AG04449 (cell line): ENCODE data around the gene ASGR2.
"Not testable (repeated sequence)": the region's sequence is repeated elsewhere in the genome, so short reads cannot be mapped to it uniquely, and the experiment has no call there.

ENCODE experiments used
- CTCF ChIA-PET: fragments of 350-600 bp; formaldehyde crosslinking; extraction: SDS; loops from one replicate; lab custom pipeline; 2021; ENCODE audit warnings: antibody characterized with exemption; lab: Yijun Ruan, JAX
- POLR2A ChIA-PET: fragments of 400-600, 350-600 bp; formaldehyde crosslinking; extraction: SDS; loops from one replicate; lab custom pipeline; 2020; ENCODE audit warnings: antibody characterized with exemption, inconsistent platforms; lab: Yijun Ruan, JAX
- DNase-seq: peaks from one replicate; pipeline ENCODE4 v3.0.0-alpha.2; 2010; ENCODE audit warnings: low read depth, low spot score
- H3K4me3 ChIP-seq: 2 replicates; pipeline ENCODE4 v1.5.1; 2011; ENCODE audit warnings: low read depth, mild to moderate bottlenecking, control low read depth, low read length
- CTCF ChIP-seq: IDR thresholded peaks from one replicate; pipeline ENCODE4 v1.5.1; 2011; ENCODE audit warnings: mild to moderate bottlenecking, moderate library complexity, low read length, control low read depth, inconsistent platforms; ENCODE audit not compliant: insufficient read depth; ENCODE audit errors: missing control alignments

The ASGR2 gene

GRCh38 chr17:7114241-7114874 lies at the start of gene ASGR2:
Gene ASGR2, minus strand, starts transcription at chr17:7114822. Its CDS starts 582 bp downstream, at chr17:7114240.
- H3K4me3 ChIP-seq = no peak within 1 kb of the TSS
- POLR2A ChIA-PET = no interaction called here
- no peak for TF ChIP-seq CTCF
- CTCF ChIA-PET = interaction anchor here (1.2 kb wide), 1 partner anchor 23 kb away, joined by 4 read pairs; no protein-coding TSS in a partner anchor
- DNase-seq = no peak

GRCh38 chr17:7159571-7159970 lies 44.9 kb upstream of the ASGR2 start:
- POLR2A ChIA-PET, DNase-seq, CTCF ChIA-PET, H3K4me3 ChIP-seq: not testable (repeated sequence)

GRCh38 chr17:7158424-7158823 lies 43.8 kb upstream of the ASGR2 start:
- CTCF ChIA-PET = interaction anchor here (0.9 to 2.2 kb wide), 2 partner anchors 21 to 113 kb away, joined by 3 to 9 read pairs; no protein-coding TSS in a partner anchor
- DNase-seq, H3K4me3 ChIP-seq, POLR2A ChIA-PET: not testable (repeated sequence)

GRCh38 chr17:7156342-7156940 lies 41.8 kb upstream of the ASGR2 start:
- CTCF ChIA-PET = interaction anchor here (1.1 to 2.2 kb wide), 2 partner anchors 19 to 111 kb away, joined by 3 to 9 read pairs; no protein-coding TSS in a partner anchor
- DNase-seq = no peak
- no peak for TF ChIP-seq CTCF
- H3K4me3 ChIP-seq = no peak overlapping the region
- POLR2A ChIA-PET = no interaction called here

- ChIA-PET POLR2A (no interaction called here), CTCF (interaction anchor here (1.1 to 9.9 kb wide), 5 partner anchors 9 to 102 kb away, joined by 3 to 73 read pairs (median 5); no protein-coding TSS in a partner anchor)
- no peak for DNase-seq
- no peak for TF ChIP-seq CTCF
- H3K4me3 ChIP-seq = no peak overlapping the region
Observed at GRCh38 chr17:7147772-7148171, 33.1 kb upstream of the ASGR2 start.

GRCh38 chr17:7146115-7146514 lies 31.5 kb upstream of the ASGR2 start:
- DNase-seq = no peak
- ChIA-PET CTCF (interaction anchor here (1.0 to 9.9 kb wide), 6 partner anchors 7 to 124 kb away, joined by 3 to 73 read pairs (median 5); no protein-coding TSS in a partner anchor), POLR2A (no interaction called here)
- no peak for TF ChIP-seq CTCF
- no peak overlapping the region for H3K4me3 ChIP-seq

- POLR2A ChIA-PET = no interaction called here
- TF ChIP-seq CTCF = no peak
- CTCF ChIA-PET = interaction anchor here (0.7 to 9.9 kb wide), 4 partner anchors 5 to 93 kb away, joined by 3 to 73 read pairs (median 12); no protein-coding TSS in a partner anchor
- H3K4me3 ChIP-seq = no peak overlapping the region
- DNase-seq = no peak
Observed at GRCh38 chr17:7144213-7144612, 29.6 kb upstream of the ASGR2 start.
